PC-9 (cell line): ENCODE results near the gene SH3TC1. TPM values are rescaled to one million over a fixed set of nuclear protein-coding genes. Genes with fewer than 3 reads are reported as not detected.

Source experiments
- BruUV-seq: library from RNA; stranded (reverse); fragments of 400-500 nt; replicated peaks from 2 replicates; lab custom pipeline; 2021; lab: Mats Ljungman, UMichigan
- CTCF ChIA-PET: fragments of 300-600 bp; sonication (Branson Sonifier 250); formaldehyde crosslinking; loops from one replicate; lab custom pipeline; 2022; ENCODE audit warnings: antibody characterized with exemption; lab: Charles Lee
- POLR2A ChIA-PET: fragments of 300-600 bp; sonication (Branson Sonifier 250); formaldehyde crosslinking; loops from one replicate; lab custom pipeline; 2022; ENCODE audit warnings: antibody characterized with exemption; ENCODE audit not compliant: unreplicated experiment; lab: Charles Lee
- DNase-seq, 2 experiments: peaks; one replicate each; pipeline versions ENCODE4 v3.0.0 to v3.0.0-alpha.2; 2015 to 2022; ENCODE audit warnings: mixed read lengths in 1 of 2
- H2AFZ ChIP-seq: fragments of 200-600 bp; sonication (generic); 2 replicates; pipeline ENCODE4 v1.8.1; 2017; ENCODE audit warnings: antibody characterized with exemption
- H3F3A ChIP-seq: fragments of 200-600 bp; sonication (generic); 2 replicates; pipeline ENCODE4 v1.8.1; 2017; ENCODE audit warnings: antibody characterized with exemption, mild to moderate bottlenecking, low read depth; ENCODE audit not compliant: insufficient read depth
- H3K27ac ChIP-seq: fragments of 200-600 bp; sonication (generic); 2 replicates; pipeline ENCODE4 v1.6.1; 2016; ENCODE audit warnings: mixed run types
- H3K27me3 ChIP-seq: fragments of 200-600 bp; sonication (generic); 2 replicates; pipeline ENCODE4 v1.6.1; 2016; ENCODE audit warnings: low read depth, mixed run types; ENCODE audit not compliant: insufficient read depth
- H3K36me3 ChIP-seq: fragments of 200-600 bp; sonication (generic); 2 replicates; pipeline ENCODE4 v1.6.1; 2016; ENCODE audit warnings: low read depth, mixed run types
- H3K4me1 ChIP-seq: fragments of 200-600 bp; sonication (generic); replicated peaks from 2 replicates; pipeline ENCODE4 v1.6.1; 2016; ENCODE audit warnings: mixed run types; ENCODE audit not compliant: insufficient read depth
- H3K4me2 ChIP-seq: fragments of 200-600 bp; sonication (generic); 2 replicates; pipeline ENCODE4 v1.6.1; 2017; ENCODE audit warnings: mixed run types
- H3K4me3 ChIP-seq: fragments of 200-600 bp; sonication (generic); 2 replicates; pipeline ENCODE4 v1.6.1; 2016; ENCODE audit warnings: mixed run types
- H3K79me2 ChIP-seq: fragments of 200-600 bp; sonication (generic); 2 replicates; pipeline ENCODE4 v1.6.1; 2017; ENCODE audit warnings: low read depth, mixed run types
- H3K9me2 ChIP-seq: fragments of 200-600 bp; sonication (generic); 2 replicates; pipeline ENCODE4 v1.8.1; 2017; ENCODE audit warnings: mild to moderate bottlenecking; ENCODE audit not compliant: insufficient read depth
- H3K9me3 ChIP-seq: fragments of 200-600 bp; sonication (generic); 2 replicates; pipeline ENCODE4 v1.8.1; 2016; ENCODE audit warnings: low read depth; ENCODE audit not compliant: insufficient read depth
- H4K20me1 ChIP-seq: fragments of 200-600 bp; sonication (generic); 2 replicates; pipeline ENCODE4 v1.8.1; 2017; ENCODE audit not compliant: insufficient read depth
- CTCF ChIP-seq: fragments of 200-600 bp; sonication (generic); conservative IDR thresholded peaks from 2 replicates; pipeline ENCODE4 v1.6.1; 2017; ENCODE audit warnings: mixed run types, antibody characterized with exemption, mild to moderate bottlenecking, moderate library complexity
- EZH2 ChIP-seq: fragments of 200-600 bp; sonication (generic); IDR thresholded peaks from 2 replicates; pipeline ENCODE4 v1.8.0; 2017; ENCODE audit warnings: antibody characterized with exemption, low read depth
- intact Hi-C: fragments of 100-400 bp; cut with micrococcal nuclease; formaldehyde crosslinking; loops from one replicate; pipeline ENCODE4 v1.10.0; 2022; ENCODE audit not compliant: unreplicated experiment
- total RNA-seq: library from RNA; stranded (reverse); gene quantifications from 2 replicates; pipeline ENCODE4 v1.2.3, GENCODE V29; 2021

The SH3TC1 gene
- total RNA-seq, 1 experiment from 2014 or later: 5.2 TPM

GRCh38 chr4:8251110-8251883 lies 52.2 kb downstream of the SH3TC1 start:
- Histone ChIP-seq H3K4me3 (no peak overlapping the region), H3F3A (no peaks in the 10 kb centered on the region), H3K36me3 (no peaks in the 10 kb centered on the region), H3K4me1 (no peaks in the 10 kb centered on the region), H4K20me1 (no peaks in the 10 kb centered on the region), H3K79me2 (no peaks in the 10 kb centered on the region), H3K9me2 (no peaks in the 10 kb centered on the region), H3K4me2 (no peak overlapping the region), H3K9me3 (no peaks in the 10 kb centered on the region), H3K27me3 (no peaks in the 10 kb centered on the region), H2AFZ (no peak overlapping the region), H3K27ac (no peak overlapping the region)
- POLR2A ChIA-PET: no interaction called here
- DNase-seq: no peak
- intact Hi-C loops: no loop called here
- TF ChIP-seq CTCF (no peak), EZH2 (no peak)
- CTCF ChIA-PET: interaction anchor here (0.6 kb wide), 1 partner anchor 303 kb away, joined by 5 read pairs; no protein-coding TSS in a partner anchor
- no TSS peak for BruUV-seq

- H3K4me2 ChIP-seq: no peak overlapping the region
Measured at GRCh38 chr4:8252301-8253173, 53.4 kb downstream of the SH3TC1 start.

More at GRCh38 chr4:8252301-8253173, 53.4 kb downstream of the SH3TC1 start:
- DNase-seq: no peak
- H2AFZ ChIP-seq: no peak overlapping the region
- TF ChIP-seq EZH2 (no peak), CTCF (no peak)
- H3F3A ChIP-seq: no peaks in the 10 kb centered on the region
- no TSS peak for BruUV-seq
- POLR2A ChIA-PET: no interaction called here
- intact Hi-C loops: no loop called here
- no peaks in the 10 kb centered on the region for H3K9me3 ChIP-seq
- no peaks in the 10 kb centered on the region for H3K4me1 ChIP-seq
- no peaks in the 10 kb centered on the region for H3K9me2 ChIP-seq
- H3K27me3 ChIP-seq: no peaks in the 10 kb centered on the region
- no peak overlapping the region for H3K4me3 ChIP-seq
- H3K36me3 ChIP-seq: no peaks in the 10 kb centered on the region
- H3K27ac ChIP-seq: no peak overlapping the region
- no peaks in the 10 kb centered on the region for H3K79me2 ChIP-seq
- no peaks in the 10 kb centered on the region for H4K20me1 ChIP-seq
- CTCF ChIA-PET: no interaction called here
